HL-60 (cell line): Measurements from ENCODE around the gene ZMAT5.

ENCODE experiments used
- DNase-seq, 2 experiments: peaks; one replicate each; pipeline ENCODE4 v3.0.0-alpha.2; 2010 to 2020; ENCODE audit warnings: low read depth in 1 of 2, low spot score in 1 of 2
- H3K27ac ChIP-seq: fragments of 250-450 bp; sonication (Bioruptor Pico); replicated peaks from 2 replicates; pipeline ENCODE4 v1.5.1; 2020; ENCODE audit warnings: mild to moderate bottlenecking, moderate library complexity
- H3K27me3 ChIP-seq: fragments of 250-450 bp; sonication (Bioruptor Pico); 2 replicates; pipeline ENCODE4 v1.5.1; 2021; ENCODE audit warnings: mild to moderate bottlenecking, moderate library complexity; ENCODE audit not compliant: insufficient read depth, poor library complexity, severe bottlenecking
- H3K4me3 ChIP-seq: replicated peaks from 2 replicates; pipeline ENCODE4 v1.5.1; 2011; ENCODE audit warnings: mild to moderate bottlenecking, control low read depth, low read length; ENCODE audit not compliant: insufficient read depth
- CTCF ChIP-seq: IDR thresholded peaks from one replicate; pipeline ENCODE4 v1.5.1; 2011; ENCODE audit warnings: low read length, control low read depth, inconsistent platforms; ENCODE audit not compliant: insufficient read depth
- GABPA ChIP-seq: IDR thresholded peaks from 2 replicates; pipeline ENCODE4 v1.6.1; 2012; ENCODE audit warnings: low read depth
- POLR2AphosphoS5 ChIP-seq: IDR thresholded peaks from 2 replicates; pipeline ENCODE4 v1.6.1; 2012; ENCODE audit warnings: low read depth
- REST ChIP-seq: IDR thresholded peaks from 2 replicates; pipeline ENCODE4 v1.6.1; 2012; ENCODE audit warnings: low read depth; ENCODE audit not compliant: insufficient replicate concordance
- SPI1 ChIP-seq: IDR thresholded peaks from 2 replicates; pipeline ENCODE4 v1.6.1; 2012; ENCODE audit warnings: low read depth, mild to moderate bottlenecking, borderline replicate concordance

ZMAT5 gene

GRCh38 chr22:29707471-29707870 lies 59.3 kb downstream of the ZMAT5 start:
- Histone ChIP-seq H3K27me3 (peaks cover 6% of the 10 kb centered on the region), H3K27ac (no peak overlapping the region), H3K4me3 (no peak overlapping the region)
- no peak for DNase-seq
- TF ChIP-seq CTCF (no peak), GABPA (no peak), SPI1 (no peak), POLR2AphosphoS5 (no peak), REST (no peak)

GRCh38 chr22:29707010-29707409 lies 59.8 kb downstream of the ZMAT5 start:
- no peak for TF ChIP-seq REST
- no peak for TF ChIP-seq POLR2AphosphoS5
- DNase-seq, result no peak
- H3K4me3 ChIP-seq, result no peak overlapping the region

GRCh38 chr22:29706486-29706885 lies 60.3 kb downstream of the ZMAT5 start:
- H3K4me3 ChIP-seq, result no peak overlapping the region
- TF ChIP-seq SPI1, result no peak
- TF ChIP-seq GABPA, result no peak
- no peak for TF ChIP-seq CTCF
- no peak for TF ChIP-seq POLR2AphosphoS5
- no peak for TF ChIP-seq REST
- DNase-seq, result no peak
- no peaks in the 10 kb centered on the region for H3K27me3 ChIP-seq
- H3K27ac ChIP-seq, result no peak overlapping the region

More at GRCh38 chr22:29707010-29707409, 59.8 kb downstream of the ZMAT5 start:
- H3K27me3 ChIP-seq, result peaks cover 5% of the 10 kb centered on the region
- no peak overlapping the region for H3K27ac ChIP-seq

GRCh38 chr22:29705651-29706050 lies 61.2 kb downstream of the ZMAT5 start:
- no peak for DNase-seq
- H3K27me3 ChIP-seq, result no peaks in the 10 kb centered on the region
- H3K27ac ChIP-seq, result no peak overlapping the region

More at GRCh38 chr22:29705651-29706050, 61.2 kb downstream of the ZMAT5 start:
- TF ChIP-seq SPI1 (no peak), POLR2AphosphoS5 (no peak), GABPA (no peak), CTCF (no peak), REST (no peak)
- H3K4me3 ChIP-seq, result no peak overlapping the region
